A549 (cell line): ENCODE results near the gene TRANK1. TPM values are rescaled to one million over a fixed set of nuclear protein-coding genes. Genes with fewer than 3 reads are reported as not detected.
A peak's percentile ranks its signal among the peaks of the same experiment; 100 is the strongest.

Source experiments
- ATAC-seq, 2 experiments: fragments of 200-7000 bp in 1 of 2; fragments of >200 bp in 1 of 2; cut with Nextera tagmentation in 1 of 2; cut with Tn5 transposase in 1 of 2; 3 replicates each; pipeline versions ENCODE4 v1.8.0 to v1.9.1; 2018 to 2020; ENCODE audit warnings: mild to moderate bottlenecking in 1 of 2, moderate library complexity in 1 of 2
- CTCF ChIA-PET: fragments of 300-600 bp; sonication (Branson Sonifier 250); formaldehyde crosslinking; extraction: SDS; loops from one replicate; lab custom pipeline; 2021; ENCODE audit warnings: antibody characterized with exemption, inconsistent platforms; lab: Yijun Ruan, JAX
- POLR2A ChIA-PET: fragments of 350-600 bp; formaldehyde crosslinking; extraction: SDS; loops from one replicate; lab custom pipeline; 2021; ENCODE audit warnings: antibody characterized with exemption, inconsistent platforms; lab: Yijun Ruan, JAX
- DNase-seq, 2 experiments: peaks; one replicate each; pipeline versions ENCODE4 v3.0.0 to v3.0.0-alpha.2; 2011 to 2016; ENCODE audit warnings: low read depth in 1 of 2, low spot score in 1 of 2
- FAIRE-seq: peaks from 2 replicates; lab custom pipeline; 2011; peaks lifted over from hg19 to GRCh38; lab: Jason Lieb, UNC
- H3K27ac ChIP-seq, 2 experiments: fragments of >200 bp; sonication (Bioruptor Twin); formaldehyde crosslinking; 3 replicates each; pipeline ENCODE4 v1.5.1; 2016 to 2017
- H3K4me1 ChIP-seq: fragments of >200 bp; sonication (Bioruptor Twin); formaldehyde crosslinking; 3 replicates; pipeline ENCODE4 v1.6.1; 2016
- H3K4me2 ChIP-seq: fragments of >200 bp; sonication (Bioruptor Twin); formaldehyde crosslinking; 3 replicates; pipeline ENCODE4 v1.6.1; 2016
- H3K4me3 ChIP-seq: fragments of >200 bp; sonication (Bioruptor Twin); formaldehyde crosslinking; 3 replicates; pipeline ENCODE4 v1.5.1; 2016
- H3K9me3 ChIP-seq: fragments of >200 bp; sonication (Bioruptor Twin); formaldehyde crosslinking; 3 replicates; pipeline ENCODE4 v1.6.1; 2016
- ATOH8 ChIP-seq: fragments of 250-450 bp; sonication (Bioruptor Pico); IDR thresholded peaks from 2 replicates; pipeline ENCODE4 v1.5.0; 2020; ENCODE audit warnings: low read depth, mild to moderate bottlenecking, moderate library complexity
- BCL3 ChIP-seq: fragments of >200 bp; sonication (Bioruptor Twin); formaldehyde crosslinking; IDR thresholded peaks from 3 replicates; pipeline ENCODE4 v1.6.1; 2016
- CBX2 ChIP-seq: fragments of 200-600 bp; sonication (generic); IDR thresholded peaks from 2 replicates; pipeline ENCODE4 v1.6.1; 2016; ENCODE audit warnings: low read depth, mild to moderate bottlenecking, borderline replicate concordance
- CHD4 ChIP-seq: fragments of 200-600 bp; sonication (generic); IDR thresholded peaks from 2 replicates; pipeline ENCODE4 v1.6.1; 2016; ENCODE audit warnings: antibody characterized with exemption, mild to moderate bottlenecking, borderline replicate concordance
- CTCF ChIP-seq: fragments of >200 bp; sonication (Bioruptor Twin); formaldehyde crosslinking; IDR thresholded peaks from 3 replicates; pipeline ENCODE4 v1.5.1; 2016
- EHF ChIP-seq: fragments of 250-450 bp; sonication (Bioruptor Pico); IDR thresholded peaks from 2 replicates; pipeline ENCODE4 v1.5.0; 2020; ENCODE audit warnings: mild to moderate bottlenecking
- ESRRA ChIP-seq: fragments of 150-350 bp; IDR thresholded peaks from 2 replicates; pipeline ENCODE4 v1.6.1; 2014; ENCODE audit warnings: mild to moderate bottlenecking, low read length, borderline replicate concordance
- FOSL2 ChIP-seq, 2 experiments: fragments of 450-650 bp in 1 of 2; fragments of >200 bp in 1 of 2; sonication (Bioruptor Twin) in 1 of 2; formaldehyde crosslinking; IDR thresholded peaks; 2 replicates each; pipeline versions ENCODE4 v1.5.0 to v1.6.1; 2016 to 2020; ENCODE audit warnings: mild to moderate bottlenecking in 1 of 2, moderate library complexity in 1 of 2
- HDAC2 ChIP-seq: fragments of 200-600 bp; sonication (generic); IDR thresholded peaks from 2 replicates; pipeline ENCODE4 v1.6.1; 2016
- HOXA7 ChIP-seq: fragments of 250-450 bp; sonication (Bioruptor Pico); IDR thresholded peaks from 2 replicates; pipeline ENCODE4 v1.5.0; 2020; ENCODE audit warnings: mild to moderate bottlenecking, moderate library complexity
- HOXB5 ChIP-seq: fragments of 250-450 bp; sonication (Bioruptor Pico); IDR thresholded peaks from 2 replicates; pipeline ENCODE4 v1.5.0; 2020; ENCODE audit warnings: mild to moderate bottlenecking, moderate library complexity
- JUN ChIP-seq, 2 experiments: fragments of >200 bp; sonication (Bioruptor Twin); formaldehyde crosslinking; IDR thresholded peaks; 2 replicates in 1 of 2; 3 replicates in 1 of 2; pipeline ENCODE4 v1.6.1; 2016 to 2017
- KDM1A ChIP-seq: fragments of 200-600 bp; sonication (generic); IDR thresholded peaks from 2 replicates; pipeline ENCODE4 v1.6.1; 2016; ENCODE audit warnings: low read depth, mild to moderate bottlenecking
- KDM5A ChIP-seq: fragments of 200-600 bp; sonication (generic); IDR thresholded peaks from 2 replicates; pipeline ENCODE4 v1.6.1; 2016; ENCODE audit warnings: antibody characterized with exemption, mild to moderate bottlenecking
- MAFK ChIP-seq: fragments of 450-650 bp; IDR thresholded peaks from 2 replicates; pipeline ENCODE4 v1.6.1; 2014; ENCODE audit not compliant: partially characterized antibody
- MAZ ChIP-seq: fragments of 150-350 bp; IDR thresholded peaks from 2 replicates; pipeline ENCODE4 v1.6.1; 2014; ENCODE audit warnings: antibody characterized with exemption, low read depth, low read length, borderline replicate concordance
- NFE2L2 ChIP-seq: fragments of 150-350 bp; conservative IDR thresholded peaks from 2 replicates; pipeline ENCODE4 v1.6.1; 2014; ENCODE audit warnings: low read length
- NPAS2 ChIP-seq: fragments of 250-450 bp; sonication (Bioruptor Pico); IDR thresholded peaks from 2 replicates; pipeline ENCODE4 v1.8.0; 2022; ENCODE audit warnings: mild to moderate bottlenecking, moderate library complexity, borderline replicate concordance
- NR3C1 ChIP-seq: fragments of >200 bp; sonication (Bioruptor Twin); formaldehyde crosslinking; IDR thresholded peaks from 3 replicates; pipeline ENCODE4 v1.6.1; 2017
- POLR2A ChIP-seq: IDR thresholded peaks from 2 replicates; pipeline ENCODE4 v1.6.1; 2012; ENCODE audit warnings: mild to moderate bottlenecking, low read length
- POLR2AphosphoS2 ChIP-seq: conservative IDR thresholded peaks from 2 replicates; pipeline ENCODE4 v1.6.1; 2012; ENCODE audit warnings: low read length, improper control_type of control experiment, inconsistent platforms
- RCOR1 ChIP-seq: fragments of 150-350 bp; IDR thresholded peaks from 2 replicates; pipeline ENCODE4 v1.6.1; 2014; ENCODE audit warnings: antibody characterized with exemption, low read length, low read depth
- RFX5 ChIP-seq: fragments of 450-650 bp; IDR thresholded peaks from 2 replicates; pipeline ENCODE4 v1.7.1; 2014; ENCODE audit warnings: antibody characterized with exemption, mild to moderate bottlenecking, moderate library complexity
- RNF2 ChIP-seq: fragments of 200-600 bp; sonication (generic); IDR thresholded peaks from 2 replicates; pipeline ENCODE4 v1.6.1; 2016; ENCODE audit warnings: low read depth, mild to moderate bottlenecking, antibody characterized with exemption, moderate library complexity, borderline replicate concordance
- SREBF2 ChIP-seq: fragments of 450-650 bp; IDR thresholded peaks from 2 replicates; pipeline ENCODE4 v1.6.1; 2014; ENCODE audit warnings: mild to moderate bottlenecking, moderate library complexity
- ZC3H11A ChIP-seq: fragments of 450-650 bp; IDR thresholded peaks from 2 replicates; pipeline ENCODE4 v1.6.1; 2014; ENCODE audit warnings: antibody characterized with exemption, mild to moderate bottlenecking
- ZFP36 ChIP-seq: fragments of 450-650 bp; IDR thresholded peaks from 2 replicates; pipeline ENCODE4 v1.6.1; 2014; ENCODE audit warnings: borderline replicate concordance; ENCODE audit not compliant: partially characterized antibody
- ZSCAN20 ChIP-seq: fragments of 250-450 bp; sonication (Bioruptor Pico); IDR thresholded peaks from 2 replicates; pipeline ENCODE4 v1.8.0; 2022; ENCODE audit warnings: mild to moderate bottlenecking, moderate library complexity
- WGBS: methylation state at CpG from one replicate; pipeline ENCODE4 v1.1.6; 2017; ENCODE audit errors: missing lambda C conversion rate; 5-methylcytosine and 5-hydroxymethylcytosine counted together
- polyA plus RNA-seq, 4 experiments: library from polyadenylated mRNA; depleted of rRNA in 3 of 4; stranded (reverse); fragments of >200 nt; fragmentation: RNase III in 1 of 4; extraction: RNeasy Plus Mini Kit Qiagen cat#74134 plus additional on column Dnase treatment in 1 of 4; gene quantifications; 2 replicates in 3 of 4; 3 replicates in 1 of 4; pipeline ENCODE4 v1.2.3, GENCODE V29; 2011 to 2017

Gene TRANK1
- polyA plus RNA-seq, 2 of the 4 experiments (the other 2 are of a cell fraction) = 0.58 to 3.2 TPM

- 11% methylated on average over 2 of the region's 2 CpGs for WGBS
- H3K4me1 ChIP-seq = no peaks in the 10 kb centered on the region
- H3K4me2 ChIP-seq = no peak overlapping the region
- no peak overlapping the region for H3K27ac ChIP-seq
- no peak overlapping the region for H3K4me3 ChIP-seq
- no peaks in the 10 kb centered on the region for H3K9me3 ChIP-seq
- FAIRE-seq (no peak), ATAC-seq (no peak), DNase-seq (no peak)
- ChIA-PET POLR2A (no interaction called here), CTCF (interaction anchor here (0.9 kb wide), 1 partner anchor 73 kb away, joined by 3 read pairs; no protein-coding TSS in a partner anchor)
- no peak for TF ChIP-seq ZFP36
- no peak for TF ChIP-seq KDM5A
- TF ChIP-seq RFX5 = no peak
- TF ChIP-seq ESRRA = no peak
- no peak for TF ChIP-seq FOSL2 (IDR thresholded peaks at IDR 0.05)
- no peak for TF ChIP-seq FOSL2 (CRISPR knock-in tag; IDR thresholded peaks at IDR 0.05)
These were observed 148.7 kb downstream of the TRANK1 start for GRCh38 chr3:36796161-36796560.

DNA sequence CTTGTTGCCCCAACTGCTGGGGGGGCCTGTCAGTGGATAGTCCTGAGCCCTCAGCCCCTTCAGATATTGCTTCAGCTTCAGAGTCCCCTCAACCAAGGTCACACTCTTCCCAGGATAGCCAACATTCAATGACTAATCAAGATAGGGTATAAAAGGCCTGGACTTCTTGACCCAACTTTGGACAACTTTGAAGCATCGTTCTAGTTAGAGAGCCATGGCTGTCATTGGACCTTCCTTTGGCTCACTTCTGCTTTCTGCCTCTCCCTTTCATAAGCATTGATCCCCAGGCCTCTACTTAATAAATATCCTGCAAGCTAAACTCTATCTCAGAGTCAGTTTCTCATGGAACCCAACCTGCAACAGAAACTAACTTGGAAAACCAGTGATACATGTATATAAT is 149.2 kb downstream of the TRANK1 start:
- FAIRE-seq (no peak), DNase-seq (no peak), ATAC-seq (no peak)
- 5% methylated on average over 1 of the region's 1 CpG for WGBS
- CTCF ChIA-PET = interaction anchor here (0.9 kb wide), 1 partner anchor 73 kb away, joined by 3 read pairs; no protein-coding TSS in a partner anchor
- Histone ChIP-seq H3K9me3 (no peaks in the 10 kb centered on the region), H3K27ac (no peak overlapping the region), H3K4me2 (no peak overlapping the region), H3K4me1 (no peaks in the 10 kb centered on the region), H3K4me3 (no peak overlapping the region)
- POLR2A ChIA-PET = no interaction called here
- TF ChIP-seq MAFK (no peak), CBX2 (no peak), NFE2L2 (no peak), BCL3 (no peak), KDM5A (no peak), ZSCAN20 (CRISPR knock-in tag) (no peak), SREBF2 (no peak), FOSL2 (IDR thresholded peaks at IDR 0.05) (no peak), FOSL2 (CRISPR knock-in tag; IDR thresholded peaks at IDR 0.05) (no peak), NPAS2 (no peak), KDM1A (no peak), ZC3H11A (no peak), RNF2 (no peak), POLR2A (no peak), CTCF (no peak)

- Histone ChIP-seq H3K9me3 (no peaks in the 10 kb centered on the region), H3K4me1 (no peaks in the 10 kb centered on the region), H3K27ac (no peak overlapping the region), H3K4me3 (no peak overlapping the region), H3K4me2 (no peak overlapping the region)
- CTCF ChIA-PET = interaction anchor here (0.7 to 3.3 kb wide), 20 partner anchors 9 to 292 kb away, joined by 3 to 21 read pairs (median 4); partner anchors contain the start of genes EPM2AIP1 and MLH1
- FAIRE-seq (no peak), DNase-seq (peak; percentile 8 to 37), ATAC-seq (peak; percentile 92 to 98)
- WGBS = 36% methylated on average over 2 of the region's 4 CpGs
- POLR2A ChIA-PET = no interaction called here
- no peak for TF ChIP-seq NR3C1
- TF ChIP-seq CTCF = peak; percentile 46
- TF ChIP-seq ATOH8 (CRISPR knock-in tag) = no peak
- TF ChIP-seq SREBF2 = no peak
- TF ChIP-seq KDM5A = no peak
- TF ChIP-seq NFE2L2 = no peak
- TF ChIP-seq HOXA7 = no peak
- TF ChIP-seq EHF (CRISPR knock-in tag) = no peak
- no peak for TF ChIP-seq ZSCAN20 (CRISPR knock-in tag)
- no peak for TF ChIP-seq RCOR1
- TF ChIP-seq ZC3H11A = no peak
- TF ChIP-seq CHD4 = no peak
- no peak for TF ChIP-seq POLR2AphosphoS2
- no peak for TF ChIP-seq MAZ
- no peak for TF ChIP-seq HDAC2
- no peak for TF ChIP-seq JUN (IDR thresholded peaks at IDR 0.05)
- no peak for TF ChIP-seq HOXB5 (CRISPR knock-in tag)
- TF ChIP-seq MAFK = no peak
These were observed 152.5 kb downstream of the TRANK1 start for GRCh38 chr3:36792342-36792741.
